Mesendoderm (in vitro differentiated cells): ENCODE data around the gene EZH2.

Experiments used
- DNase-seq: peaks from one replicate; pipeline ENCODE4 v3.0.0; 2013
- H2AK5ac ChIP-seq: 2 replicates; pipeline ENCODE4 v1.6.1; 2013; ENCODE audit warnings: low read length, inconsistent platforms
- H2BK120ac ChIP-seq: 2 replicates; pipeline ENCODE4 v1.6.1; 2013; ENCODE audit warnings: low read depth, mild to moderate bottlenecking, low read length, moderate library complexity, mixed read lengths
- H2BK15ac ChIP-seq: replicated peaks from 2 replicates; pipeline ENCODE4 v1.6.1; 2013; ENCODE audit warnings: low read depth, mild to moderate bottlenecking, moderate library complexity
- H2BK5ac ChIP-seq: 2 replicates; pipeline ENCODE4 v1.6.1; 2013; ENCODE audit warnings: low read length, inconsistent platforms
- H3K18ac ChIP-seq: 2 replicates; pipeline ENCODE4 v1.6.1; 2013; ENCODE audit warnings: mild to moderate bottlenecking, low read length, mixed read lengths
- H3K23ac ChIP-seq: one replicate; pipeline ENCODE4 v1.6.1; 2013; ENCODE audit warnings: low read length
- H3K27ac ChIP-seq: 2 replicates; pipeline ENCODE4 v1.5.1; 2013; ENCODE audit warnings: low read depth, mild to moderate bottlenecking, inconsistent platforms, low read length, moderate library complexity
- H3K27me3 ChIP-seq: 2 replicates; pipeline ENCODE4 v1.6.1; 2013; ENCODE audit warnings: low read length, control low read depth, mild to moderate bottlenecking, inconsistent platforms; ENCODE audit not compliant: insufficient read depth, poor library complexity
- H3K36me3 ChIP-seq: 2 replicates; pipeline ENCODE4 v1.6.1; 2013; ENCODE audit warnings: low read length, inconsistent platforms; ENCODE audit not compliant: control insufficient read depth, insufficient read depth
- H3K4ac ChIP-seq: one replicate; pipeline ENCODE4 v1.6.1; 2013; ENCODE audit warnings: low read depth, mild to moderate bottlenecking, low read length, moderate library complexity
- H3K4me1 ChIP-seq: 2 replicates; pipeline ENCODE4 v1.6.1; 2013; ENCODE audit warnings: low read depth, low read length, inconsistent platforms; ENCODE audit not compliant: control insufficient read depth
- H3K4me2 ChIP-seq: 2 replicates; pipeline ENCODE4 v1.6.1; 2013; ENCODE audit warnings: low read length
- H3K4me3 ChIP-seq: 2 replicates; pipeline ENCODE4 v1.5.1; 2013; ENCODE audit warnings: mild to moderate bottlenecking, low read length
- H3K56ac ChIP-seq: one replicate; pipeline ENCODE4 v1.6.1; 2013; ENCODE audit warnings: low read length
- H3K79me1 ChIP-seq: 2 replicates; pipeline ENCODE4 v1.6.1; 2013; ENCODE audit warnings: low read length, inconsistent platforms
- H3K79me2 ChIP-seq: 2 replicates; pipeline ENCODE4 v1.6.1; 2013; ENCODE audit warnings: mild to moderate bottlenecking, low read length; ENCODE audit not compliant: control insufficient read depth, insufficient read depth
- H3K9ac ChIP-seq: 2 replicates; pipeline ENCODE4 v1.6.1; 2013; ENCODE audit warnings: low read length, inconsistent platforms
- H4K5ac ChIP-seq: one replicate; pipeline ENCODE4 v1.6.1; 2013; ENCODE audit warnings: low read length
- H4K8ac ChIP-seq: one replicate; pipeline ENCODE4 v1.6.1; 2013; ENCODE audit warnings: low read depth, mild to moderate bottlenecking, control low read depth, low read length, moderate library complexity
- WGBS: extraction: QIAGEN DNeasy Blood & Tissue Kit; methylation state at CpG from one replicate; pipeline ENCODE4 v1.1.7; 2013; ENCODE audit warnings: low lambda C conversion rate, missing lambda C conversion rate; ENCODE audit not compliant: insufficient coverage; ENCODE audit errors: extremely low coverage; 5-methylcytosine and 5-hydroxymethylcytosine counted together

Gene EZH2

DNA sequence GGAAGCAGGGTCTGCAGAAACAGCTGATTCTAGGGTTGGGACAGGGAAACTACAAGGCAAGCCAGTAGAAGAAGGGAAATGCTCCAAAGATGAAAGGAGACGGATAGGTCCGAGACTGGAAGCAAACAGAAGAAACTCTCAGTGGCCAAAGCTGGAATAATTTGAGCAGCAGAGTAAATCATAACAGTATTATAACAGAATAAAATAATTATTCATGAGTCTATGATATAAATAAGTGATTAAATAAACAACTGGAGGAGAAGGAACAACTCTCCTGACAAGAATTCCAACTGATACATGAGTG lies 27.6 kb downstream of the EZH2 start:
- Histone ChIP-seq H3K4me1 (peaks cover 3% of the 10 kb centered on the region), H3K79me1 (peaks cover 12% of the 10 kb centered on the region), H4K5ac (no peak overlapping the region), H3K27me3 (no peaks in the 10 kb centered on the region), H2BK5ac (no peak overlapping the region), H3K4me3 (no peak overlapping the region), H3K79me2 (peaks cover 46% of the 10 kb centered on the region), H2BK120ac (no peak overlapping the region), H3K23ac (no peak overlapping the region), H3K27ac (no peak overlapping the region), H3K18ac (no peak overlapping the region), H3K9ac (no peak overlapping the region), H3K36me3 (no peaks in the 10 kb centered on the region), H3K4me2 (no peak overlapping the region), H2BK15ac (no peak overlapping the region), H4K8ac (no peak overlapping the region), H3K4ac (no peak overlapping the region), H2AK5ac (no peak overlapping the region), H3K56ac (no peak overlapping the region)
- no peak for DNase-seq
- no CpG with 5 or more reads among the region's 2 CpGs for WGBS

DNA sequence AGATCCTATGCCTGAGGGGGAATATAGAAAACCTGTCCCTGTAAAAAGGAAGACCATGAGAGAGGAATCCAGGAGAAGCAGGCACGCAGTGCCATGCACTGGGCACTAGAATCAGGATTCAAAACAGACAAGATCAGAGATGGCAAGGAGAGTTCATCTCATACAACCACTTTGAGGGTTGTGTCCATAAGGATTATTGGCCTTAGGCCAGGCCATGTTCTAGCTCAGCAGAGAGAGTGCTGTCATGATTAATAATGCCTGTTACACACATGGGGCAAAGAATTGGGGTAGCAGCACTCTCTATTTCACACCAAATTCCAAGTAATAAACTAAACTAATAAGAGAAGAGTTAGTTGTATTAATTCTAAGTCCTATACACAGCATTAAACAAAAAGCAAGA lies 29.1 kb downstream of the EZH2 start:
- H3K4me1 ChIP-seq = peaks cover 9% of the 10 kb centered on the region
- no peak overlapping the region for H3K56ac ChIP-seq
- no peak overlapping the region for H2BK120ac ChIP-seq
- no peaks in the 10 kb centered on the region for H3K27me3 ChIP-seq
- WGBS = no CpG with 5 or more reads among the region's 1 CpG
- H4K5ac ChIP-seq = no peak overlapping the region
- H2BK5ac ChIP-seq = no peak overlapping the region
- no peak overlapping the region for H3K4ac ChIP-seq
- H3K9ac ChIP-seq = no peak overlapping the region
- H2BK15ac ChIP-seq = no peak overlapping the region
- no peaks in the 10 kb centered on the region for H3K36me3 ChIP-seq
- peaks cover 50% of the 10 kb centered on the region for H3K79me2 ChIP-seq
- no peak for DNase-seq
- H3K79me1 ChIP-seq = peaks cover 13% of the 10 kb centered on the region
- H3K4me2 ChIP-seq = no peak overlapping the region
- no peak overlapping the region for H3K4me3 ChIP-seq
- no peak overlapping the region for H2AK5ac ChIP-seq
- H3K18ac ChIP-seq = no peak overlapping the region
- no peak overlapping the region for H4K8ac ChIP-seq
- H3K27ac ChIP-seq = no peak overlapping the region
- no peak overlapping the region for H3K23ac ChIP-seq

DNA sequence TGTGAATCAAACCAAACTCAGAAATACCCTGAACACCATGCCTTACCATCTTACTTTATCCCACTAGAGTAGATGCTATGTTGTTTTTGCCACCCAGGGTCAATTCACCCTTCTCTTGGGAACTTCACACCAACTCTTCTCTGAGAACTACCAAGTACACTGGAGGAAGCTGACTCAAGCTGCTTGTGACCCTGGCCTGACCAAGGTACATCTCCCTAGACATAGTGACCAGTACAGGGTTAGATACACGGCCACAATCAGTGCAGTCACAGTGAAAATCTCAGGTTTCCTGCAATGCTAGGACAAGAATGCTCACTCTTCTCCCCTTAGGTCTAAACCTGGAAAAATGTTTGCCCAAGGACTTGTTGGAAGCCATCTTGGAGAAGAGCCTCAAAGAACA lies 31.8 kb downstream of the EZH2 start:
- no peak overlapping the region for H3K4me3 ChIP-seq
- no peak overlapping the region for H2BK15ac ChIP-seq
- no peak overlapping the region for H4K8ac ChIP-seq
- H3K4ac ChIP-seq = no peak overlapping the region
- H3K4me2 ChIP-seq = no peak overlapping the region
- no peak overlapping the region for H3K56ac ChIP-seq
- no peak overlapping the region for H4K5ac ChIP-seq
- H3K79me2 ChIP-seq = peaks cover 54% of the 10 kb centered on the region
- no peak overlapping the region for H3K27ac ChIP-seq
- DNase-seq = no peak
- no peak overlapping the region for H2BK120ac ChIP-seq
- no CpG with 5 or more reads among the region's 1 CpG for WGBS
- H3K23ac ChIP-seq = no peak overlapping the region
- no peak overlapping the region for H3K18ac ChIP-seq
- H2AK5ac ChIP-seq = no peak overlapping the region
- peaks cover 16% of the 10 kb centered on the region for H3K79me1 ChIP-seq
- H3K9ac ChIP-seq = no peak overlapping the region
- H3K27me3 ChIP-seq = no peaks in the 10 kb centered on the region
- no peak overlapping the region for H2BK5ac ChIP-seq
- H3K4me1 ChIP-seq = peaks cover 17% of the 10 kb centered on the region
- no peaks in the 10 kb centered on the region for H3K36me3 ChIP-seq

DNA sequence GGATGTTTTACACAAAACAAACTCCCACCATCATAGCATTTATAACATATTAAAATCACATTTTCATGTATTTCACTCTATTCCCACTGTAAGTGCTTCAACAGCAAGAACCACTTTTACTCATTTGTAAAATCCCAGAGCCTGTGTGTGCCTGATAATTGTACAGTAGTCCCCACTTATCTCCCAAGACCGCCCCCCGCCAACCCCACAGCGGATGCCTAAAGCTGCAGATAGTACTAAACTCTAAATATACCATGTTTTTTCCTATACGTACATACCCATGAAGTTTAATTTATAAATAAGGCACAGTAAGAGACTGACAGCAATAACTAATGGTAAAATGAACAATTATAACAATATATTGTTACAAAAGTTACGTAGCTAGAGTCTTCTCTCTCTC lies 33.5 kb downstream of the EZH2 start:
- no peak overlapping the region for H2AK5ac ChIP-seq
- DNase-seq = no peak
- WGBS = no CpG with 5 or more reads among the region's 5 CpGs

DNA sequence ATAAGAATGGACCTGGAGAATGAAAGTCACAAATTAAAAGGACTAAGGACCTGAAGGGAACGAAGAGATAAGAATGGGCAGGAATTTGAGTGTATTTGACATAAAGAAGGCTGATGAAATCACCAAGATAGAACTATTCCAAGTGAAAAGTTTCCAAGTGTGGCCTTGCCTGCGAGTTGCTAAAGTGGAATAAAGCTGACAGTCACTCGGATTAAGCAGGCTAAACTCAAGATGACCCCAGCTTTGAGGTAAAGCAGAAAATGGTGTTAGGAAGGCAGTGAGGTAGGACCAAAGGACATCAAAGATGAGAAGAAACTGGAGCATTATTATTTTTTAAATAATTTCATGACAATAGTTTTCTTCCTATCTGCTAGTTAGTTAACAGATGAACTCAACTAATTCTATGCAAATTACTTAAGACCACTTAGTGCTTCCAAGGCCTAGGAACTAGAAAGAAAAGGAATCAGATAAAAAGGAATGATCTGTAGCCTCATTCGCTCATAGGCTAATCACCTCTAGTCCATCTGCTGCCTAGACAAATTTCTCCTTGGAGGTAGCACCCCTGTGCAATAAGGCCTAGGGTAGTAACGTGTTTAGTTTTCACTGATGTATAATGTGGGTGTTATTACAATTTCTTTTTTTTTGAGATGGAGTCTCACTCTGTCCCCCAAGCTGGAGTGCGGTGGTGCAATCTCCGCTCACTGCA lies 34.5 kb downstream of the EZH2 start:
- Histone ChIP-seq H3K18ac (no peak overlapping the region), H3K4me1 (peaks cover 17% of the 10 kb centered on the region), H3K56ac (peak overlapping the region; percentile 31), H3K4me3 (no peak overlapping the region), H3K4ac (no peak overlapping the region), H3K79me1 (peaks cover 15% of the 10 kb centered on the region), H2BK5ac (no peak overlapping the region), H3K23ac (no peak overlapping the region), H2AK5ac (no peak overlapping the region), H3K36me3 (no peaks in the 10 kb centered on the region), H3K9ac (no peak overlapping the region), H3K27me3 (no peaks in the 10 kb centered on the region), H4K8ac (no peak overlapping the region), H2BK120ac (no peak overlapping the region), H2BK15ac (no peak overlapping the region), H3K27ac (no peak overlapping the region), H3K4me2 (no peak overlapping the region), H3K79me2 (peaks cover 44% of the 10 kb centered on the region), H4K5ac (no peak overlapping the region)
- WGBS = no CpG with 5 or more reads among the region's 7 CpGs
- DNase-seq = peak; percentile 38

More for the DNA sequence above, 33.5 kb downstream of the EZH2 start:
- H3K4me3 ChIP-seq = no peak overlapping the region
- H3K9ac ChIP-seq = no peak overlapping the region
- H3K4me2 ChIP-seq = no peak overlapping the region
- no peak overlapping the region for H3K18ac ChIP-seq
- H2BK5ac ChIP-seq = no peak overlapping the region
- peaks cover 52% of the 10 kb centered on the region for H3K79me2 ChIP-seq
- no peak overlapping the region for H3K56ac ChIP-seq
- H2BK15ac ChIP-seq = no peak overlapping the region
- no peaks in the 10 kb centered on the region for H3K36me3 ChIP-seq
- H4K8ac ChIP-seq = no peak overlapping the region
- no peak overlapping the region for H4K5ac ChIP-seq
- no peak overlapping the region for H3K27ac ChIP-seq
- H2BK120ac ChIP-seq = no peak overlapping the region
- peaks cover 17% of the 10 kb centered on the region for H3K4me1 ChIP-seq
- no peak overlapping the region for H3K23ac ChIP-seq
- no peak overlapping the region for H3K4ac ChIP-seq
- H3K27me3 ChIP-seq = no peaks in the 10 kb centered on the region
- H3K79me1 ChIP-seq = peaks cover 17% of the 10 kb centered on the region
